Endometrium (tissue), 2 donors: Measurements from ENCODE around the gene LRTM2.

Experiments
- FAIRE-seq: peaks from 2 replicates; lab custom pipeline; 2012; peaks lifted over from hg19 to GRCh38; lab: Jason Lieb, UNC
- donor health status: control.
- donor health status: control.

Gene LRTM2

GRCh38 chr12:1842183-1842904 is 22.0 kb downstream of the LRTM2 start:
- FAIRE-seq = no peak

DNA sequence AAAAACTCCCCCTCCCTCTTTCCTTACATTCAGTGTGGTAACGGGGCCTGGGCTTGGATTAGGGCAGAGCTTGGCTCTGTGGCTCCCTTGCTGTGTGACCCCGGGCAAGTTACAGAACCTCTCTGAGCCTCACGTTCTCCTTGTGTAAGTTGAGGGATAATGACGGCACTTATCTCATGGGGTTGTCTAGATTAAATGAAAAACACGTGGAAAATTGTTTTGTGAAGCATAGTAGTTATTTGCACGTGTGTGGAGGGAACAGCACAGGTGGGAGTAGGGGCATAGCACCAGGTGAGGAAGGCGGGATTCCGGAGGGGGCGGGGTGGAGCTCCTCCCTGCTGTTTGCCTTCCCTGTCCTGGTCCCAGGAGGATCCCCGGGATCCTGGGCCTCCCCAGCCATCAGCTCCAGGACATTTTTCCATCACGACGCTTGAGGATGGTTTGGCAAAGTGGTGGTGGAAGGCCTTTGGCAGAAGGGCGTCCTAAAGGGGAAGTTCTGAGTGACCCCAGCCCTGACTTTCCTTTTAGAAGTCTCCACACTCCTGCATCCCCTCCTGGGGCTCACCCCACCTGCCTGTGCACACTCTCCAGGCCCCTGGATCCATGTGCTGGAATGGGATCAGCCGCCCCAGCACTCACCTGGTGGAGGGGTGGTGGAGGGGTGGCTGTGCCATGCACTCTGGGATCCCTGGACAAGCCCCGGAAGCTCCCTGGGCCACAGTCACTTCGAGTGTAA is 22.7 kb downstream of the LRTM2 start:
- no peak for FAIRE-seq

GRCh38 chr12:1843641-1844005 is 23.3 kb downstream of the LRTM2 start:
- FAIRE-seq = no peak

DNA sequence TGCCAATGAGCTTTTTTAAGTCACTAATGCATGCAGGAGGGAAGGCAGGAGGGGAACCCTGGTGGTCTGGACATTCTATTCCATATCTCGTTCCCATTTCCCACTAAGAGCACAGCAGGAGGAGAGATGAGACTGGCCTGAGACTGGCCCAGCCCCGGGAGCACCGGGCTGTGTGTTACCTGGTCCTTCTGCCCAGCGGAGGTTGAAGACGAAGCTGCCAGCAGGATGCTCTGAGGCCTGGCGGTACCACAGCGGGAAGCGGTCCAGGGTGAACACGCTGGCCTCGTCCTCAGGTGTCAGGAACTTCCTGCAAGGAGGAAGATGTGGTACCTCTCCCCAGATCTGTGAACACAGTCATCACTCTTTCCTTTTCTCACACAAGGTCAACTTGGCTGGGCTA is 23.9 kb downstream of the LRTM2 start:
- no peak for FAIRE-seq

- no peak for FAIRE-seq
Observed at GRCh38 chr12:1844661-1845409, 24.5 kb downstream of the LRTM2 start.

- no peak for FAIRE-seq
Observed at GRCh38 chr12:1845427-1845826, 25.1 kb downstream of the LRTM2 start.

GRCh38 chr12:1845886-1846285 is 25.5 kb downstream of the LRTM2 start:
- no peak for FAIRE-seq

- no peak for FAIRE-seq
Observed at GRCh38 chr12:1846421-1847405, 26.3 kb downstream of the LRTM2 start.

DNA sequence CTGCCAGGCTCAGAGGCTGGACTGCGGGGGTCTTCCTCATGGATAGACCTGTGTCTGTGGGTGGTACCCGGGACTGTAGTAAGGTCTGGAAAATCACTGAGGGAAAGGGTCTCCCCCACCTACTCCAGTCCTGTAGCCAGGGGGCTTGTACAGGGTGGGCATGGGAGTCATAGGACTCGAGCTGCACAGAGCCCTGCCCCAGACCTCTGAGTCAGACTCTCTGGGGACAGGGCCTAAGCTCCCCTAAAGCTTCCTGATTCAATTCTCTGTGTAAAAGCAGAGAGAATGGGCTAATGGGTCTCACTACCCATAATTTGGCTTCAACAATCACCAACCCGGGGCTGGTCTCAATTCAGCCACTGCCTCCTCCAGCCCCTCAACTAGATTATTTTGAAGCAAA is 27.0 kb downstream of the LRTM2 start:
- FAIRE-seq = no peak

DNA sequence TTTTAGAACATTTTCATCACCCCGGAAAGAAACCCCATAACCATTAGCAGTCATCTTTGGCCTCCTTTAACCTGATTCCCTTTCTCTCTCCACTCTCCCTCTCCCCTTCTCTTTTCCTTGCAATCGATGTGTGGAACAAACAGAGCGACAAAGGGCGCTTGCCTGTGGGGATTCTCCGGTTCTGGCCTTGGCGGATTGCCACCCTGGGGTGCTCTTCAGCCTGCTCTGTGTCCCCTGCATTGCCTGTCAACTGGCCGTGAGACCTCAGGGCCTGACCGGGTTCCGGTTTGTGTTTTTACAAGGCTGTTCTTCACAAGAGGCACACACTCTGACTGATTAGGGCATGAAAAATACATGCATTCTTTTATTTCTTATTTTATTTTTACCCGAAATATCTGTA is 27.8 kb downstream of the LRTM2 start:
- FAIRE-seq = no peak

DNA sequence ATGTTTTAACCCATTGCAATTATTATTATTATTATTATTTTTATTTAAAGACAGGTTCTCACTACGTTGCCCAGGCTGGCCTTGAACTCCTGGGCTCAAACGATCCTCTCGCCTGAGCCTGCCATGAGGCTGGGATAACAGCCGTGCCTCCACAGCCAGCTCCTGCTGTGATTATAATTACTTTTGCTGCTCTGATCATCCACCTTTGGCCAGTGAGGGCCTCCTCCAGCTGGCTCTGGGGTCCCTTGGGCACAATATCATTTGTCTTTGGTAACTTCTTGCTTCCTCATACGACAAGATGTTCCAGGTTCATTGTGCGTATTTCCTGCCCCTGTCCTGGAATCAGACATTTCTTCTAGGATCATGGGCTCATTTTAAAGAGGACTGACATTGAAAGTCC is 28.4 kb downstream of the LRTM2 start:
- no peak for FAIRE-seq

GRCh38 chr12:1851151-1851701 is 30.9 kb downstream of the LRTM2 start:
- FAIRE-seq = no peak

DNA sequence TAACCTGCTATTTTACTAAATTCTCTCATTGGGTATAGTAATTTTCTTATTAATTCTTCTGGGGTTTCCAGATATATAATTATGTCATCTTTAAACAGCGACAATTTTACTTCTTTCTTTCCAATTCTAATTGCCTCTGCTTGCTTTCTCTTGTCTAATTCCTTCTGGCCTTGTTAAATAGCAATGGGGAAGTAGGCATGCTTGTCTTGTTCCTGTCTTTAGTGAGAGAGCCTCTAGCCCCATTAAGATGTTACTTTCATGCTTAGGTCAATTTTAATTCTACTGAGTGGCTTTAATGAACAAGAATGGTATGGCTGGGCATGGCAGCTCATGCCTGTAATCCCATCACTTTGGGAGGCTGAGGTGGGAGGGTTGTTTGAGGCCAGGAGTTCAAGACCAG is 31.7 kb downstream of the LRTM2 start:
- no peak for FAIRE-seq

DNA sequence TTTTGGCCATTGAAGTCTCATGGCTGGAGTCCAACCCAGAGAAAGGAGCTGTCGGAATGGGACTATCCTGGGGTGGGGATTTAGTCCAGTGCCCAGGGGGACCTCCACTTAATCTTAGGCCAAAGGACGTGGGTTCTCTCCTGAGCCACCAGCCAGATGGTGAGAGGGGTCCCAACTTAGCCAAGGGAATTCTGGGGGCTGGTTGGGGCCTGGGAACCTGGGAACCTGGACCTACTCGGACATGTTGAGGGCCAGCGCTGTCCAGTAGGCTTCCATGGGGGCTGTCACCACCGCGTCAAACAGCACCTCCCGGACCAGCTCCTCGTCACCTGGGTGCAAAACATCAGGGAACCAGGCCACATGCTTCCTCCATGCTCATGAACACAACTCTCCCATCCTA is 33.4 kb downstream of the LRTM2 start:
- no peak for FAIRE-seq

DNA sequence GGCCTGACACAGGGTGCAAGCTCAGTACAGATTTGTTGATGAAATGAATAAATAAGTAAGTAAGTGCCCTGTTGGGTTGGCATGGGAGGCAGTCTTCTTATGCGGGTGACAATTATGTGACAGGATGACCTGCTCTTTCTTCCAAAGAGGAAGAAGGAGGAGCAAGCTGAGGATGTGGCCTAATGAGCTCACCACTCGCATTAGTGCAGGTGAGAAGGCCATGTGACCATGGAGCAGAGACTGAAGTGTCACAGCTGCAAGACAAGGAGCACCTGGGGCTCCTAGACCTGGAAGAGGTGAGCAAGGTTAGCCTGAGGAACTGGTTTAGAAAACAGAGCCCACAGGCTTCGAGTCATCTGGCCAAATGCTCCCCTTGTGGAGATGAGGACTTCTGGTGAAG is 34.9 kb downstream of the LRTM2 start:
- FAIRE-seq = no peak

DNA sequence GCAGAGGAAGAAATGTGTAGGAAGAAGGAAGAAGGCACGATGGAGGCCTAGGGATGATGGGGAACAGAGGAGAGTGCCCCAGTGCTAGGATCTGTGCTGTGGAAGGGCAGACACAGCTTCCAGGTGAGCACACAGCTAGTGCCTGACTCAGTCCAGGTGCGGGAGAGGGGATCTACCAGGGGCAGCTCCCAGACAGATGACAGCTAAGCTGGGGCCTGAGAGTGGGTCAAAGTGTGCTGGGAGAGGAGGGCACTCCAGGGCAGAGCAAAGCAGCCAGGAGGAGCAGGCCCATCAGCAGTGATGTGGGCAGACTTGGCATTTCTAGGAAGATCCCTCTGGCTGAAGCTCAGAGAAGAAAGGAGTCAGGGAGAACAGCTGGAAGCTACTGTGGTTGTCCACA is 36.7 kb downstream of the LRTM2 start:
- no peak for FAIRE-seq

DNA sequence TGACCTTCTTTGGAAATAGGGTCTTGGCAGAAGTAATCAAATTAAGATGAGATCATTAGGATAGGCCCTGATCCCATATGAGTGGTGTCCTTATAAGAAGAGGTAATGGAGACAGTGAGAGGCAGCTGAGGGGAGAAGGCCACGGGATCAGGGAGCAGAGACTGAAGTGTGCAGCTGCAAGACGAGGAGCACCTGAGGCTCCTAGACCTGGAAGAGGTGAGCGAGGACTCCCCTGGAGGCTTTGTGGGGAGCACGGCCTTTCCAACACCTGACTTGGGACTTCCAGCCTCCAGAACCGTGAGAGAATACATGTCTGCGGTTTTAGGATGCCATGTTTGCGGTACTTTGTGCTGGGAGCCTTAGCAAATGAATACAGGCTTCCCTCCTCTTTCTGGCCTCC is 37.5 kb downstream of the LRTM2 start:
- FAIRE-seq = no peak

DNA sequence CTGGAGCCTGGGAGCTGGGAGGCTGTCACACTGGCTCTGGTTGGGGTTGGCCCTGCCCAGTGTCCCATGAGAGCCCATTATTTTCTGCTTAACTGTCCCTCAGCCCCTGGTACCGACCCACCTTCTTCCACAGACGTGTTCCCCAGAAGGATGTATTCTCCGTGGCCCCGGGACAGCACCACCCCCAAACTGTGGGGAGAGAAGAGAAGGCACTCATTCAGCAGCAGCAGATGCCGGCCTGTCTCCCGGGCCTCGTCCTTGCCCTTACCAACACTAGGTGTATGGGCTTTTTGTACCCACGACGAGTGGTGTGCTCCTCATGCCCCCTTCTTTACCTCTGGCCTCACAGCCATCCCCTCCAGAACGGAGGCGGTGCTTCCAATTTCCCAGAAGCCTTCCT is 38.1 kb downstream of the LRTM2 start:
- no peak for FAIRE-seq

- FAIRE-seq = no peak
Observed at GRCh38 chr12:1859643-1860042, 39.3 kb downstream of the LRTM2 start.

GRCh38 chr12:1862973-1863372 is 42.6 kb downstream of the LRTM2 start:
- FAIRE-seq = no peak

DNA sequence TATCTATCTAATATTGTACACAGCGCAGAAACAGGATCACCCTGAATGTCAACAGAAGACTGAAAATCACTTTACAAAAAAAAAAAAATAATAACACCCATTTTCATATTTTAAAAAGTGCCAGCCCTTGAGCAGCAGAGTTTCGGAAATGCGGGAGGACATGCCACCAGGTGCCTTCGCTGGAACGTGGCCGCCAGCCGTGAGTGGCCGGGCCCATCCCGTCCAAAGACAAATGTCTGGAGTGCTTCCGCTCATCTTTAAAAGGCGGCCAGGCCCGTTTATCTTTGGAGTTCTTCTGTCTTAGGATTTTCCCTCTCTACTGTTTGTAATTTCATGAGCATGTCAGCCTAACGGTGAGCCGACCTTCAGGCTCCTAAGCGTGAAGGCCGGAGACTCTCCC is 43.5 kb downstream of the LRTM2 start:
- no peak for FAIRE-seq

GRCh38 chr12:1864456-1864855 is 44.1 kb downstream of the LRTM2 start:
- no peak for FAIRE-seq
